Measurements from ENCODE around the gene PGC.

DNA sequence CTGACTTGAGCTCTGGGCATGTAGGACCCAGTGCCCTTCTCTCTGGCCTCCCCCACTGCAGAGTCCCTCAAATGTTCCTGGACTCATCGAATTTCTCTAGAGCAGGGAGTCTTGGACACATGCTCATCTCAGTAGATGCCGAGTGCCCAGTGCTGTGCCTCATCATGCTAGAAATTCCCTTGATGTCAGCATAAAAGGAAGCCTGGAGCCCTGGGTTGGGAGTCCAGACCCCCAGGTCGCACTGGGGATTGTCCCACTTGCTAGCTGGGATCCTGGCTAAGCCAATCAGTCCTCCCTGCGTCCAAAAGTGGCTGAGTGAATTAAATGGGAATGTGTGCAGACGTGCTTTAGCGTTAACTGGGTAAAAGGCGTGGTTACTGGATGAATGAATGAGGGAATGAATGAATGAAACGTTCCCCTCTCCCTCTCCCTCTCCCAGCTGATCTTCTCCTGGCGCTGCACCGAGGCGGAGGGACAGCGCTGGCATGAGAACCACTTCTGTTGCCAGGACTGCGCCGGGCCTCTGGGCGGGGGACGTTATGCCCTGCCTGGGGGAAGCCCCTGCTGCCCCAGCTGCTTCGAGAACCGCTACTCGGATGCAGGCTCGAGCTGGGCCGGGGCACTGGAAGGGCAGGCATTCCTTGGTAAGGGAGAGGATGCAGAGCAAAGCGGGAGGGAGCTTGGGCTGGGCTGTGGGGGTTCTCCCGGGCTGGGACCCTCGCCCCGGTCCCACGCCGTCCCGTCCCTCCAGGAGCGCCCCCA lies 38.7 kb upstream of the PGC start:
- no peak for TF ChIP-seq EZH2 (IDR thresholded peaks at IDR 0.05; ENCODE audit: borderline replicate concordance, low read depth, low read length, severe bottlenecking)
- TF ChIP-seq CTCF (IDR thresholded peaks at IDR 0.05; ENCODE audit: extremely low read depth in 1 of 2, insufficient read depth in 1 of 2, low read depth in 1 of 2, low read length in 2 of 2): no peak
- no peak for TF ChIP-seq MAX (IDR thresholded peaks at IDR 0.05; ENCODE audit: insufficient read depth, insufficient read length)
- TF ChIP-seq POLR2AphosphoS5 (IDR thresholded peaks at IDR 0.05; ENCODE audit: insufficient read depth, low read depth, low read length): no peak
- TF ChIP-seq POLR2A (IDR thresholded peaks at IDR 0.05; ENCODE audit: low read depth, low read length): no peak
- TF ChIP-seq JUN (IDR thresholded peaks at IDR 0.05; ENCODE audit: borderline replicate concordance, insufficient read depth, insufficient read length, low read depth): no peak
- no peak for TF ChIP-seq MYC (IDR thresholded peaks at IDR 0.05; ENCODE audit: low read depth, low read length)

Data from endothelial cell of umbilical vein (primary cell).